GM21423 (cell line): Measurements from ENCODE around the gene CHRNA4.

Experiments used
- ATAC-seq: cut with Tn5 transposase; IDR thresholded peaks from one replicate; pipeline ENCODE4 v1.9.1; 2021; ENCODE audit warnings: mild to moderate bottlenecking, moderate library complexity; ENCODE audit not compliant: unreplicated experiment

The CHRNA4 gene

DNA sequence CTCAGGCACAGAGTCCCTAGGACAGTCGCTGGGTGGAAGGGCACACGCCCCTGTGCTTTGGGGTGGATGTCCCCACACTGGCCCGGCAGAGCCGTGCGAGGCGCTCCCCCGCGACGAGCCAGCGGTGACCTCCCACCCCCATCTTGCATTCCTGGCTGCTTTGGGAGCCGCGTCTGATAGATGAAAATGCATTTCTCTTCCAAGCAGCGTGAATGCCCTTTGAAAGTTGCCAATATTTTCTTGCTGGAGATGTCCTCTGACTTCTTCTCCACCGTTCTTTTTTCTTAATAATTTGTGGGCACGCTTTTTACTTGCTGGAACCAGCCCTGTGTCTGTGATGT, 38.2 kb downstream of the CHRNA4 start:
- no peak for ATAC-seq

GRCh38 chr20:63322146-63322932, 38.8 kb downstream of the CHRNA4 start:
- ATAC-seq, result no peak

GRCh38 chr20:63321148-63321831, 39.9 kb downstream of the CHRNA4 start:
- ATAC-seq, result no peak

GRCh38 chr20:63320616-63321147, 40.5 kb downstream of the CHRNA4 start:
- no peak for ATAC-seq

DNA sequence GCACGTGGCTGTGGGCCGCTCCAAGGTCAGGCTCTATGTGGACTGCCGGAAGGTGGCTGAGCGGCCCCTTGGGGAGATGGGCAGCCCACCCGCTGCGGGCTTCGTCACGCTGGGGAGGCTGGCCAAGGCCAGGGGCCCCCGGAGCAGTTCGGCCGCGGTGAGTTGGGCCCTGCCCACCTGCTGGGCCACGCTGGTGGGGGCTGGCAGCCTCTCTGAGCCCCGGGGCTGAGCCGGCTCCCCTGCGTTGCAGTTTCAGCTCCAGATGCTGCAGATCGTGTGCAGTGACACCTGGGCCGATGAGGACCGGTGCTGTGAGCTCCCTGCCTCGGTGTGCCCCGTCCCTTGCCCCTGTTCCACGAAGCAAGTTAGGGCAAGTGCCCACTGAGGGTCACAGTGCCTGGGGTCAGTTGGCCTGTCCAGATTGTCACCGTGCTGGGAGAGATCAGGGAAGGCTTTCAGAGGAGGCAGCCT, 41.1 kb downstream of the CHRNA4 start:
- no peak for ATAC-seq

GRCh38 chr20:63319164-63320040, 41.7 kb downstream of the CHRNA4 start:
- ATAC-seq, result no peak

- no peak for ATAC-seq
Observed at GRCh38 chr20:63318391-63319163, 42.6 kb downstream of the CHRNA4 start.

DNA sequence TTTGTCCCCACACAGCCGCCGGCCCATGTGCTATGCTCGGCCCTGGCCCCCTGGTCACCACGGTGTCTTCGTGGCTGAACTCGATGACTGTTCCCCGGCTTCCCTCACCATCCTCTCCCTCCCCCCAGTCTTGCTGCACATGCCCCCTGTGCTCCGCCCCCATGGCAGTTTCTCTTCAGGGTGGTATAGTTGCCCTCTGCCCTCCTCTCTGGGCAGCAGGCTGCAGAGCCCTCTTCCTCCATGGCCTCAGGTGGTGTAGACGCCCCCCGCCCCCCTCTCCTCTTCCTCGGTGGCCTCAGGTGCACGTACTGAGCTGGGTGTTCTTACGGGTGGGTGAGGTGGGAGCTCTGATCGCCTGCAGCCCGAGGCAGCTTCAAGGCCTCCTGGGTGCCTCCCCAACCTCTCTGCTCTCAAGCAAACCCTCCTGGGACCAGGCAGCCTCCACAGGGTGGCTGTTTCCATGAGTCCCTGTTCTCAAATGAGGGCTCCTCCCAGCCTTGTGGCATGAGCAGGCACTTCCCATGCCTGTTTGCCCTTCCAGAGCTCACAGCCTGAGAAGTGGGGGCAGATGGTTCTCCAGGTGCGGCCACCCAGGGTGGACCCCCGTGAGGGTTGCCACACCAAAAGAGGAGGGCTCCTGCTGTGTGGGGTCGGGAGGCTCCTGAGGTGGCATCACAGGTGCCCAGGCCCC, 43.4 kb downstream of the CHRNA4 start:
- no peak for ATAC-seq

DNA sequence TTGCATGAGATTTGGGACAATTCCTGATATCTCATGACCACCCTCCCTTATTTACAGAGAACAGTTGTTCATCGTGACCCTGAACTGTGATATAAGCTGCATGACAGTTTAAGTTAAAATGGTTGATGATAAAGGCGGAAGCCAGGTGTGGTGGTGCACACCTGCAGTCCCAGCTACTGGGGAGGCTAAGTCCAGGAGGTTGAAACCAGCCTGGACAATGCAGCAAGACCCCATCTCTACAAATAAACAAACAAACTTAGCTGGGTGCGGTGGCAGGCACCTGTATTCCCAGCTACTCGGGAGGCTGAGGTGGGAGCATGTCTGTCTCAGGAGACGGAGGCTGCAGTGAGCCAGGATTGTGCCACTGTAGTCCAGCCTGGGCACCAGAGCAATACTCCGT, 44.1 kb downstream of the CHRNA4 start:
- no peak for ATAC-seq

DNA sequence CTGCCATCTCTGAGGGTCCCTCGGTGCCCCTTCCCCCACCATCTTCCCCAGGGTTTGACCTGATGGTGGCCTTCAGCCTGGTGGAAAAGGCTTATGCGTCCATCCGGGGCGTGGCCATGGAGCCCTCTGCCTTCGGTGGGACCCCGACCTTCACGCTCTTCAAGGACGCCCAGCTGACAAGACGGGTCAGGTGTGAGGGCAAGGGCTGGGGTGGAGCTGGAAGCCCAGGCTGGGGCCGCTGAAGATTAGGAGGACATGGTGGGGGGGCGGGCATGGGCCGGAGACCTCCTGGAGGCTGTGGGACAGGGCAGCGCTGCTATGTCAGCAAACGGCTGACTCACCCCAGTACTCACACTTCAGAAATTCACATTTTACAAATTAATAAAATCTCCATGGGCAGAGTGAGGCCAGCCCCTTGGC, 44.6 kb downstream of the CHRNA4 start:
- no peak for ATAC-seq

DNA sequence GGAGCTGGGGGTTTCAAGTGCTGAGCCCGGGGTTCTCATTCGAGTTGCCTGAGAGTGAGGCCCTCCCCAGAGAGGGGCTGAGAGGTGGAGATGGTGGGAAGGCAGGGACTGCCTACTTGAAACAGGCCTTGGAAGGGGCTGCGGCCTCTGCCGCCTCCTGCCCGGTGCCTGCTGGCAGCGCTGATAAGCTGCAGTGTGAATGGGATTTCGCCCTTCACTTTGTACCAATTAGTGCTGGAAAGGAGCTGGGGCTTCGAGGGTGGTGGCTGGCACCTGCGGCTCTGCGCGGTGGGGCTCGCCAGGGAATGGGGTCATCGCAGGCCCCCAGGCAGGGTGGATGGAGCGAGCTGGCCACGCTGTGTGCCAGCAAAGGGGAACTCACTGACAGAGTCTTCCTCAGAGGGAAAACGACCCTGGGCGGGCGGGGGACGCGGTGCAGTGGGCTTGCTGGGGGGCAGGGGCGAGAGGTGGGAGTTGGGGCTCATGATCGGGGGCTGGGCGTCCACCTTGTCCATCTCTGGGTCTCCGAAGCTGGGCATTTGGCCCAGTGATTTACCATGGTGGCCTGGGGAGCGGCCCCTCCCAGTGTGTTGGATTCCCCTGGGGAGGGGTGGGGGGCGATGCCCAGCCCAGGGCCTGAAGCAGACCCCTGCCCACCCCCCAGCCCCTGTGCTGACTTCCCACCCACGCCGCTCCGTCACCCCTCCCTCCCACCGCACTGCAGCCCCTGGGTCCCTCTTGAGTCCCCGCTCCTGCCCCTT, 45.2 kb downstream of the CHRNA4 start:
- ATAC-seq, result no peak

GRCh38 chr20:63315240-63315689, 45.9 kb downstream of the CHRNA4 start:
- ATAC-seq, result no peak

GRCh38 chr20:63314566-63315239, 46.4 kb downstream of the CHRNA4 start:
- ATAC-seq, result no peak

- no peak for ATAC-seq
Observed at GRCh38 chr20:63314015-63314471, 47.1 kb downstream of the CHRNA4 start.

DNA sequence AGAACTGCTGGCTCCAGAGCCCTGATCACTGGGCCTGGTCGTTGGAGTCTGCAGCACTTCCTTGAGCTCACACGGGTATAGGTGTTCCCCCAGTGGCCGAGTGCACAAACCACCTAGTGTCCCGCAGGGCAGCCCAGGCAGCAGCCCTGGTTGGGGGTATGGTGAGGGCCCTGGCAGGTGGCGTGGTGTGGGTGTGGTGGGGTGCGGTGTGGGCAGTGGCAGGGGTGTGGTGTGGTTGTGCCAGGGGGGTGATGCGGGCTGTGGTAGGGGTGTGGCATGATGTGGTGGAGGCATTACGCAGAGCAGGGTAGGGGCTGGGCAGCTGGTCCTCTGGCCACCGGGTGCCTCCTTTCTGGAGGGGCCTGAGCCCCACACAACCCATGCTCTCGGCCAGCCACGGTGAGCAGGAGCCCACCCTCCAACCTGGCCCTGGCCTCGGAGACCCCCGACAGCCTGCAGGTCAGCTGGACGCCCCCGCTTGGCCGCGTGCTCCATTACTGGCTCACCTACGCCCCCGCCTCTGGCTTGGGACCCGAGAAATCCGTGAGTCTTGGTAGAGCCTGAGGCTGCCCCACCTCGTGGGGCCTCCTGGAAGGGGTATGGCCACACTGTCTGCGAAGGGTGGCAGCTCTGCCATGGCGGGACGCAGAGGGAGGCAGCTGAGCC, 47.7 kb downstream of the CHRNA4 start:
- ATAC-seq, result no peak

GRCh38 chr20:63312690-63313348, 48.3 kb downstream of the CHRNA4 start:
- no peak for ATAC-seq

DNA sequence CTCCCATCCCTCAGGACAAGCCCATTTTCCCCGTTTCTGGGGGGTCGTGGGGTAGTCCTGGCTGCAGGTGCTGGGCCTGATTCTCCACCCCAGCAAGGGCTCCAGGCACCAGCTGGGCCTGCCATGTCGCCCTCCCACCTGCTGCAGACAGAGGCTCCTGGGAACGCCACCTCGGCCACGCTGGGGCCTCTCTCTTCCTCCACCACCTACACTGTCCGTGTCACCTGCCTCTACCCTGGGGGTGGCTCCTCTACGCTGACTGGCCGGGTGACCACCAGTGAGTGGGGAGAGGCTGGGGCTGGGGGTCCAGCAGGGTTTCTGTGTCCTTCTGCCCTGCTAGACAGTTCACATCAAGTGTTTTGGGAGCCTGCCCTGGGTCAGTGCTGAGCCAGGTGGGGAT, 48.9 kb downstream of the CHRNA4 start:
- ATAC-seq, result no peak
